Measurements from ENCODE around the gene ANKRD7.

Gene ANKRD7

GRCh38 chr7:118224521-118224920 lies at the start of gene ANKRD7:
Gene ANKRD7 (plus strand): TSS chr7:118224704. CDS start chr7:118224831, 127 bp downstream.
- no peak within 1 kb of the TSS for H3K4me3 ChIP-seq (replicated peaks; ENCODE audit: low read depth, low read length)
- no peak for TF ChIP-seq CTCF (IDR thresholded peaks at IDR 0.05; ENCODE audit: low read length, missing control alignments)
- no peak for DNase-seq (ENCODE audit: low read depth)

GRCh38 chr7:118175740-118176139 lies 48.8 kb upstream of the ANKRD7 start:
- TF ChIP-seq CTCF (IDR thresholded peaks at IDR 0.05; ENCODE audit: low read length, missing control alignments): no peak
- no peak for DNase-seq (ENCODE audit: low read depth)
- no peak overlapping the region for H3K4me3 ChIP-seq (replicated peaks; ENCODE audit: low read depth, low read length)

- DNase-seq (ENCODE audit: low read depth): no peak
- TF ChIP-seq CTCF (IDR thresholded peaks at IDR 0.05; ENCODE audit: low read length, missing control alignments): no peak
- H3K4me3 ChIP-seq (replicated peaks; ENCODE audit: low read depth, low read length): no peak overlapping the region
These were observed 45.3 kb upstream of the ANKRD7 start for GRCh38 chr7:118179191-118179590.

GRCh38 chr7:118182593-118183427 lies 41.7 kb upstream of the ANKRD7 start:
- H3K4me3 ChIP-seq (replicated peaks; ENCODE audit: low read depth, low read length): peak overlapping the region; percentile 92
- no peak for DNase-seq (ENCODE audit: low read depth)
- TF ChIP-seq CTCF (IDR thresholded peaks at IDR 0.05; ENCODE audit: low read length, missing control alignments): no peak

GRCh38 chr7:118183428-118183785 lies 41.1 kb upstream of the ANKRD7 start:
- H3K4me3 ChIP-seq (replicated peaks; ENCODE audit: low read depth, low read length): peak overlapping the region; percentile 92
- TF ChIP-seq CTCF (IDR thresholded peaks at IDR 0.05; ENCODE audit: low read length, missing control alignments): no peak
- peak; percentile 20 for DNase-seq (ENCODE audit: low read depth)

GRCh38 chr7:118183786-118184564 lies 40.5 kb upstream of the ANKRD7 start, which contains the start of gene LSM8:
Gene LSM8 (plus strand): TSS chr7:118184164. CDS start chr7:118184224, 60 bp downstream.
- DNase-seq (ENCODE audit: low read depth): peak; percentile 99
- H3K4me3 ChIP-seq (replicated peaks; ENCODE audit: low read depth, low read length): peak within 1 kb of the TSS; percentile 92
- no peak for TF ChIP-seq CTCF (IDR thresholded peaks at IDR 0.05; ENCODE audit: low read length, missing control alignments)

Data from fibroblast of pulmonary artery (primary cell).